T-helper 17 cell (primary cell): Measurements from ENCODE around the gene CEP170. TPM values are rescaled to one million over a fixed set of nuclear protein-coding genes. Genes with fewer than 3 reads are reported as not detected.
"Not testable (repeated sequence)": the region's sequence is repeated elsewhere in the genome, so short reads cannot be mapped to it uniquely, and the experiment has no call there.

ENCODE experiments used
- ATAC-seq: fragments of 150-1000 bp; cut with Tn5 transposase; 2 replicates; pipeline ENCODE4 v1.10.0; 2021; ENCODE audit warnings: mild to moderate bottlenecking, moderate library complexity
- DNase-seq, 3 donors: peaks; one replicate each; pipeline versions ENCODE4 v3.0.0 to v3.0.0-alpha.2; 2020 to 2021
- H3K9me3 ChIP-seq: one replicate; pipeline ENCODE4 v1.7.0; 2013; ENCODE audit warnings: low read length, mild to moderate bottlenecking; ENCODE audit not compliant: control insufficient read depth, poor library complexity, severe bottlenecking
- H3K27ac Mint-ChIP-seq: one replicate; pipeline ENCODE4 v1.8.0; 2022; ENCODE audit warnings: mild to moderate bottlenecking, moderate library complexity, mixed read lengths
- H3K27me3 Mint-ChIP-seq: one replicate; pipeline ENCODE4 v1.8.0; 2022; ENCODE audit warnings: mixed read lengths
- H3K36me3 Mint-ChIP-seq: one replicate; pipeline ENCODE4 v1.8.0; 2022; ENCODE audit warnings: low read depth, mixed read lengths
- H3K4me1 Mint-ChIP-seq: one replicate; pipeline ENCODE4 v1.8.0; 2022; ENCODE audit warnings: mild to moderate bottlenecking, mixed read lengths
- H3K4me3 Mint-ChIP-seq: one replicate; pipeline ENCODE4 v1.8.0; 2022; ENCODE audit warnings: mild to moderate bottlenecking, moderate library complexity, mixed read lengths
- total RNA-seq, 4 donors: library from RNA in 2 of 4; stranded (reverse) in 2 of 4; gene quantifications; one replicate each; pipeline ENCODE4 v1.2.3 and lab custom pipeline; 2022 to 2026

The CEP170 gene
- total RNA-seq, 2 donors from 2014 or later: 26.0 to 26.5 TPM

DNA sequence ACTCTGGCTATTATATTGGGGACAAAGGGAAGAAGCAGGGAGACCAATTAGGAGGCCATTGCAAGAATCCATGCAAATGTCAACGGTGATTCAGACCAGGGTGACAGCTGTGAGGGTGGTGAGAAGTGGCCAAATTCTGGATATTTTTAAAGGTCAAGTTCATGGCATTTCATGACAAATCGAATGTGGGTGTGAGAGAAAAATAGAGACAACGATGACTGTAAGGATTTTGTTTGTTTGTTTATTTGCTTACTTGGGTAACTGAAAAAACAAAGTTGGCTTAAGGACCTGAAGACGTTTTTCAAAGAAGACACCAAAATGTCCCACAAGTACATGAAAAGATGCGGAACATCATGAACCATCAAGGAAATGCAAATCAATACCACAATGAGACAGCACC, 150.6 kb downstream of the CEP170 start:
- ATAC-seq, DNase-seq, H3K4me1 Mint-ChIP-seq, H3K9me3 ChIP-seq, H3K27me3 Mint-ChIP-seq, H3K36me3 Mint-ChIP-seq, H3K27ac Mint-ChIP-seq, H3K4me3 Mint-ChIP-seq: not testable (repeated sequence)

DNA sequence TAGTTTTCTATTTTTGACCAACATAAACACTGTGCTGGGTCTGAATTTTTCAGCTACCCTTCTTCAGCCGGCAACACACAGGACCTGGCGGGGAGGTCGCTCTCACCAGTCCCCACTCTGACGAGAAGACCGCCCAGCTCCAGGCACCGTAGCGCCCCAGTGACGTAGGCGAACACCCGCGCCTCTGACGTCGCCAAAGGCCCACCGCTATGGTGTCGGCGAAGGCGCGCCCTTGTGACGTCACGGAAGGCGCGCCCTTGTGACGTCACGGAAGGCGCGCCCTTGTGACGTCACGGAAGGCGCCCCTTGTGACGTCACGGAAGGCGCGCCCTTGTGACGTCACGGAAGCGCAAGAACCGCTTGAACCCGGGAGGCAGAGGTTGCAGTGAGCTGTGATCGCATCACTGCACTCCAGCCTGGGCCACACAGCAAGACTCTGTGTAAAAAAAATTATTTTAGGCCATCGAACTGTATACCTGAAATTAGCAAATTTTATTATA, 153.5 kb downstream of the CEP170 start:
- H3K4me1 Mint-ChIP-seq, H3K36me3 Mint-ChIP-seq, H3K27me3 Mint-ChIP-seq, H3K9me3 ChIP-seq: not testable (repeated sequence)
- peak; percentile 40 to 58 (median 53) for DNase-seq
- Mint-ChIP-seq H3K4me3 (peak overlapping the region; percentile 84), H3K27ac (peak overlapping the region; percentile 95)
- peak; percentile 82 for ATAC-seq

DNA sequence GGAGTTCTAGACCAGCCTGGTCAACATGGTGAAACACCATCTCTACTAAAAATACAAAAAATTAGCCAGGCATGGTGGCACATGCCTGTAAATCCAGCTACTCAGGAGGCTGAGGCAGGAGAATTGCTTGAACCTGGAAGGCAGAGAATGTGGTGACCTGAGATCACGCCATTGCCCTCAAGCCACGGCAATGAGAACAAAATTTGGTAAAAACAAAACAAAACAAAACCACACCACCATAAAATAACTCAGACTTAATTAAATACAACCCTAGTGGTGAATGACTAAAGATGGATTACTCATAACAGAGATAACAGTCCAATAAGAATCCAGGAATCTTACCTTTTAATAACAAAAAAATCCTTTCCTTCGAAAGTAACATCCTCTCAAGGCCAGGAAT, 167.7 kb downstream of the CEP170 start:
- H3K9me3 ChIP-seq, H3K27me3 Mint-ChIP-seq, DNase-seq, H3K27ac Mint-ChIP-seq, H3K4me3 Mint-ChIP-seq, ATAC-seq, H3K36me3 Mint-ChIP-seq, H3K4me1 Mint-ChIP-seq: not testable (repeated sequence)

Other genes starting within 250 kb of the CEP170 start
- gene SDCCAG8, start 760 bp upstream of the CEP170 start, total RNA-seq: 10 to 100 TPM; 25.7 to 36.9 TPM